RWPE1 (cell line): Measurements from ENCODE around the gene CHRNB4.

Source experiments
- CTCF ChIA-PET: fragments of 350-600 bp; sonication (Branson Sonifier 250); formaldehyde crosslinking; extraction: SDS; loops from one replicate; lab custom pipeline; 2021; lab: Yijun Ruan, JAX
- POLR2A ChIA-PET: fragments of 400-600 bp; formaldehyde crosslinking; extraction: SDS; loops from one replicate; lab custom pipeline; 2020; ENCODE audit warnings: antibody characterized with exemption; ENCODE audit not compliant: low non-redundant PET; lab: Yijun Ruan, JAX
- DNase-seq: peaks from one replicate; pipeline ENCODE4 v3.0.0; 2012; ENCODE audit warnings: low spot score
- H3K27ac ChIP-seq: fragments of 450-650 bp; 2 replicates; pipeline ENCODE4 v1.5.1; 2017
- TF ChIP-seq, protein P1 (sequence below): fragments of 450-650 bp; conservative IDR thresholded peaks from 2 replicates; pipeline ENCODE4 v1.5.1; 2017; ENCODE audit warnings: low read depth, mild to moderate bottlenecking

CHRNB4 gene

DNA sequence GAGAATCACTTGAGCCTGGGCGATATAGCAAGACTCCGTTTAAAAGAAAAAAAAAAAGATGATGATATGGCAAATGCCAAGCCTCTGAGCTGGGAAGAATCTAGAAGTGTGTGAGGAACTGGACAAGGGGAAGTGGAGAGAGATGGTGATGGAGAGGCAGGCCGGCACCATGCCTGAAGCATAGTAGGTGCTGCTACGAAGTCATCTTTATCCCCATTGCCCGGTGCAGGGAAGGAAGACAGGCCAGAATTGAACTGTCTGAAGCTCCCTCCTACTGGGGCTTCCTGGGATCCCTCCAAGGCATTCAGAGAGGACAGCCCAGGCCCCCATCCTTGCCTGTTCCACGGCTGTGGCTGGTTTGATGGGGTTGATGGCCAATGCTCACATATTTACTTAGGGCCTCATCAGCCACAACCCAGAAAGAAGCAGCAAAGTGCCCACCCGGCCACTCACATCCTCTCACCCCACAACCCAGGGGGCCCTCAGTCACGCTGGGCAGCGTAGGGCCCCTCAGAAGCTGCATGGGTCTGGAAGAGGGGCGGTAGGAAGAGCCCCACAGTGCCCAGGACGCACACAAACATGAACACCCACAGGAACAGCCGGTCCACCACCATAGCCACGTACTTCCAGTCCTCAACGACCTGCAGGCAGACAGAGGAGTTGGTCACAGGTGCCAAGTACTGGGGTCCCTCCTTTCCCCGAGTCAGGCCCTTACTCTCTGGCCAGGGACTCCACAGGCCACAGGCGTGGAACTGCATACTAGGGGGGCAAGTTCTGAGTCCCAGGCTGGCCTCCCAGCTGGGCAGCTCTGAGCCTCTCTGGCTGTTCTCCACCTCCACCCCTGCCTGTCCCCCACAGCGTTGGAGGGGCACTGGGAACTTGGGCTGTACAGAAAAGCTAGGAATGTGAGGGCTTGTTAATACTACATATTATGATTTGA, 16.1 kb downstream of the CHRNB4 start:
- CTCF ChIA-PET: interaction anchor here (1.0 kb wide), 1 partner anchor 300 kb away, joined by 4 read pairs; no protein-coding TSS in a partner anchor
- POLR2A ChIA-PET: no interaction called here
- no peak for DNase-seq
- no peak overlapping the region for H3K27ac ChIP-seq
- TF ChIP-seq, protein P1, sequence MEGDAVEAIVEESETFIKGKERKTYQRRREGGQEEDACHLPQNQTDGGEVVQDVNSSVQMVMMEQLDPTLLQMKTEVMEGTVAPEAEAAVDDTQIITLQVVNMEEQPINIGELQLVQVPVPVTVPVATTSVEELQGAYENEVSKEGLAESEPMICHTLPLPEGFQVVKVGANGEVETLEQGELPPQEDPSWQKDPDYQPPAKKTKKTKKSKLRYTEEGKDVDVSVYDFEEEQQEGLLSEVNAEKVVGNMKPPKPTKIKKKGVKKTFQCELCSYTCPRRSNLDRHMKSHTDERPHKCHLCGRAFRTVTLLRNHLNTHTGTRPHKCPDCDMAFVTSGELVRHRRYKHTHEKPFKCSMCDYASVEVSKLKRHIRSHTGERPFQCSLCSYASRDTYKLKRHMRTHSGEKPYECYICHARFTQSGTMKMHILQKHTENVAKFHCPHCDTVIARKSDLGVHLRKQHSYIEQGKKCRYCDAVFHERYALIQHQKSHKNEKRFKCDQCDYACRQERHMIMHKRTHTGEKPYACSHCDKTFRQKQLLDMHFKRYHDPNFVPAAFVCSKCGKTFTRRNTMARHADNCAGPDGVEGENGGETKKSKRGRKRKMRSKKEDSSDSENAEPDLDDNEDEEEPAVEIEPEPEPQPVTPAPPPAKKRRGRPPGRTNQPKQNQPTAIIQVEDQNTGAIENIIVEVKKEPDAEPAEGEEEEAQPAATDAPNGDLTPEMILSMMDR: no peak

DNA sequence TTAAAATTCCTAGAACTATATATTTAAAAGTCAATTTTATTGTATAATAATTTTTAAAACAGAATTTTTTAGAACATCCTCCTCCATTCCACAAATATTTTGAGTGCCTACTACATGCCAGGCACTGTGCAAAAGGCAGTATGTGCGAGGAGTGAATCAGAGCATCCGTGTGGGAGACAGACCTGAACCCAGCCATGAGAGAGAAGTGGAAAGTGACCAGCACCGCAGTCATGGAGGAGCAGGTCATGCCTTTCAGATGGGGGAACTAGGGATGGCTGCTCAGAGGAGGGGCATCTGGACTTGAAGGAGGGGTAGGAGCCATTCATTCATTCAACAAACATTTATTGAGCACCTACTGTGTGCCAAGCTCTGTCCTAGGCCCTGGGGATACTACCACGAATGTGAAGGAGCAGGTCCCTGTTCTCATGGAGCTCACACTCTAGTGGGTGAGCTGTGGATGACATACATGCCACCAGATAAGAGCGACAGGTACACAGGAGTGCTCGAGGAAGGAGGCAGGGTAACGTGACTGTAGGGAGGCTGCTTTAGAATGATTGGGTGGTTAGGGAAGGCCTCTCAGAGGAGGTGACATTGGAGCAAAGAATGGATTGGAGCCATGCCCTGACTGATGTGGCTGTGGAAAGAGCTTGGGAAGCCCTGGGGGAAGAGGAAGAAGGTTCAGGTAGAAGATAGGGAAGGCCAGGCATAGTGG, 17.1 kb downstream of the CHRNB4 start:
- TF ChIP-seq, protein P1: no peak
- CTCF ChIA-PET: interaction anchor here (1.0 kb wide), 1 partner anchor 299 kb away, joined by 4 read pairs; no protein-coding TSS in a partner anchor
- H3K27ac ChIP-seq: no peak overlapping the region
- POLR2A ChIA-PET: no interaction called here
- no peak for DNase-seq

DNA sequence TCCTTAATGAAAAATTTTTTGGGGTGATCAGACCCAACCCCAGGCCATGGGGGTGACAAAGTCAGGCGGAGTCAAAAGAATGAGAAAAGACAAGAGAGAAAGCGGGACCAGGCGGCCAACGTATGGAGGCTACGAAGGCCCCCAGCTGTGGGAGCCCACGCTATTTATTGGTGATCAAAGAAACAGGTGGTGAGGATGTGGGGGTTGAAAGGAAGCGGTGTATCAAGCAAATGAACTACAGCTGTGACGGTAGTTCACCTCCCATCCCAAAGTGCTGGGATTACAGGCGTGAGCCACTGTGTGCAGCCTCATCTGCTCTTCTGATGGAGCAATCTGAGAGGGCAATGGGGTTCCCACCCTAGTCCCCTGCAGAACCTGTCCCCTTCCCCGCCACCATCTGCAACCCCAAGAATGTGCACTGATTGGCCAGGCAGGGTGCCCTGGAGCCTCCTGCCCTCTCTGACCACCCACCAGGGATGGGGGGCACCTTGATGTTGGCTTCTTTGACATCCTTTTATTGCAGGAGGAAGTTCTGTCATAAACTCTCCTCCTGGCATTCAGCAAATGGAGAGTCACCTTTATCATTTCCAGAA, 19.1 kb downstream of the CHRNB4 start:
- H3K27ac ChIP-seq: no peak overlapping the region
- ChIA-PET CTCF (interaction anchor here (2.1 kb wide), 1 partner anchor 17 kb away, joined by 5 read pairs; no protein-coding TSS in a partner anchor), POLR2A (no interaction called here)
- TF ChIP-seq, protein P1: no peak
- DNase-seq: no peak

DNA sequence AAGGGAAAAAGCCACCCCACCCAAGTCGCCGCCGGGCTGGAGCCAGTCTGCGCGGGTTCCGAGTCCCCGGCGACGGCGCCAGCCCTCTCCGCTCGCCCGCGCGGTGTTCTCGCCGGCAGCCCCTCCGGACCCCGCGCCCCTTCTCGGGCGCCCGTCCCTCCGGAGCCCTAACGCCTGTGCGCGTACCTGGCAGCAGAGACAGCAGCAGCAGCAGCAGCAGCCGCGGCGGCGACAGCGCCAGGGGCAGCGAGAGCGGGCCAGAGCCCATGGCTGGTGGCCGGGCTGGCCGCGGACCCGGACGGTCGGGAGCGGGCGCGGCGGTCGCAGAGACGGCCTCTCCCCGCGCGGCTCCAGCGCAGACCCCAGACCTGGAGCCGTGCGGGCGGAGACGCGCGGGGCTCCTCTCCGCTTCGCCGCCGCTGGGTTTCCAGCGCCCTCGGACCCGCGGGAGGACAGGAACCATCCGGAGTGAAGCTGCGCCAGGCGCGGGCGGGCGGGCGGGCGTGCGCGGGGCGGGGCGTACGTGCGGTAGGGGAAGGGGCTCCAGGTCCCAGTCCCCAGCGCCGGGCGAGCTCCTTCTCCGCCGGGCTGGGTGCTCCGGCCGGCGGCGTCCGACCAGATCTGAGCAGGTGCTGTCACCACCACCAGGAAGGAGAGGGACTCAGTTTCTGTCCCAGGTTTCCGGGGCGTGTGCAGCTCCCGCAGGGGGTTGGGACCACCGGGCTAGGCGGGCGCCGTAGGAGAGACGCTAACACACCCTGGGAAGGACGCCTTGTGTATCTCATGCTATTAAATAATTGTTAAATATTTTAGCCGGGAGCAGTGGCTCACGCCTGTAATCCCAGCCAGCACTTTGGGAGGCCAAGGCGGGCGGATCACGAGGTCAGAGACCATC, 20.2 kb downstream of the CHRNB4 start, which contains the start of gene CHRNA3:
Gene CHRNA3, minus strand, starts transcription at position 470 of the 895 bp plus-strand sequence. Its CDS starts 202 bp downstream, at position 268.
- ChIA-PET POLR2A (no interaction called here), CTCF (interaction anchor here (0.7 to 3.5 kb wide), 3 partner anchors 18 to 357 kb away, joined by 3 to 19 read pairs (median 5); no protein-coding TSS in a partner anchor)
- TF ChIP-seq, protein P1: no peak
- no peak within 1 kb of the TSS for H3K27ac ChIP-seq
- DNase-seq: no peak

DNA sequence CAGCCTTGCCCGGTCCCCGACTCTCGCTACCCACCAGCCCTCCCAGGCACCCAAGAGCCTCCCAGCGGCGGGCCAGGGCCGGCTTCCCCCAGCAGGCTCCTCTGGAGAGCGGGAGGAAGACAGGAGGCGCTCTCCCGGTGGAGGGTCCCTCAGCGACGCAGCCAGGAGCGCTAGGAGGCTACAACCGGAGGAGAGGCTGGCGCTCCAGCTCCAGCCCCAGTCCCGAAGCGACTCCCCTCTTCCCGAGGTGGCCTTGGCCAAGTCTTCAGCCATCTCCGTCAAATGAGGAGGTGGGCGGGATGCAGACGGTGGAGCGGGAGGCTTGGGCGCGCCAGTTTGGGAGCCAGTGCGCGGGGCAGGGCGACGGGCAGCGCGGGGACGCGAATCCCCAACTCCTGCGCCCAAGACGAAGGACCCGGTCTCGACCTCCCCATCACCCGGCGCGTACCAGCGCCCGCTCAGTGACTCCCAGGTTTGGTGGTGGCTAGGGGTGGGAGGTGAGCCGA, 20.9 kb downstream of the CHRNB4 start:
- ChIA-PET CTCF (interaction anchor here (0.7 to 3.5 kb wide), 3 partner anchors 89 to 358 kb away, joined by 3 to 19 read pairs (median 9); no protein-coding TSS in a partner anchor), POLR2A (no interaction called here)
- TF ChIP-seq, protein P1: no peak
- DNase-seq: no peak
- H3K27ac ChIP-seq: no peak overlapping the region
